NCI-H2029 treated with DMSO at 0.1 percent for 48 hours (cell line): ENCODE measurements around the gene BLOC1S4.
"Not testable (repeated sequence)": the region's sequence is repeated elsewhere in the genome, so short reads cannot be mapped to it uniquely, and the experiment has no call there.

Source experiments
- DNase-seq: peaks from one replicate; lab custom pipeline; 2025; lab: John Stamatoyannopoulos, UW

The BLOC1S4 gene, protein sequence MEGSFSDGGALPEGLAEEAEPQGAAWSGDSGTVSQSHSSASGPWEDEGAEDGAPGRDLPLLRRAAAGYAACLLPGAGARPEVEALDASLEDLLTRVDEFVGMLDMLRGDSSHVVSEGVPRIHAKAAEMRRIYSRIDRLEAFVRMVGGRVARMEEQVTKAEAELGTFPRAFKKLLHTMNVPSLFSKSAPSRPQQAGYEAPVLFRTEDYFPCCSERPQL

DNA sequence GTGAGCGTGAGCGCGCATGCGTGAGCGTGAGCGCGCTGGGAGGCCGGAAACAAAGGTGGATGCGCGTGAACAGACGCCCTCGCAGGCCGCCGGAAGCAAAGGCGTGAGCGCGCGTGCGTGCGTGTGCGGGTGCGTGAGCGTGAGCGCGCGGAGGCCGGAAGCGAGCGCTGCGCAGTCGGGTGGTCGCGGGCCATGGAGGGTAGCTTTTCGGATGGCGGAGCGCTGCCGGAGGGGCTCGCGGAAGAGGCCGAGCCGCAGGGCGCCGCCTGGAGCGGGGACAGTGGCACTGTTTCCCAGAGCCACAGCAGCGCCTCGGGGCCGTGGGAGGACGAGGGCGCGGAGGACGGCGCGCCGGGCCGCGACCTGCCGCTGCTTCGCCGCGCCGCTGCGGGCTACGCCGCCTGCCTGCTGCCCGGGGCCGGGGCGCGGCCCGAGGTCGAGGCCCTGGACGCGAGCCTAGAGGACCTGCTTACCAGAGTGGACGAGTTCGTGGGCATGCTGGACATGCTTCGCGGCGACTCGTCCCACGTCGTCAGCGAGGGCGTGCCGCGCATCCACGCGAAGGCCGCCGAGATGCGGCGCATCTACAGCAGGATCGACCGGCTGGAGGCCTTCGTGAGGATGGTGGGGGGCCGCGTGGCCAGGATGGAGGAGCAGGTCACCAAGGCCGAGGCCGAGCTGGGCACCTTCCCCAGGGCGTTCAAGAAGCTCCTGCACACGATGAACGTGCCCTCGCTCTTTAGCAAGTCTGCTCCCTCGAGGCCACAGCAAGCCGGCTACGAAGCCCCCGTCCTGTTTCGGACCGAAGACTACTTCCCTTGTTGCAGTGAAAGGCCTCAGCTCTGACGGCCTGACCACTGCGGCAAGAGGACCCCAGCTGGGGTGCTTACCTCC lies at the start of gene BLOC1S4:
Gene BLOC1S4, plus strand, starts transcription at position 157 of the 894 bp plus-strand sequence. Its CDS starts 36 bp downstream, at position 193.
- DNase-seq: peak; percentile 59

DNA sequence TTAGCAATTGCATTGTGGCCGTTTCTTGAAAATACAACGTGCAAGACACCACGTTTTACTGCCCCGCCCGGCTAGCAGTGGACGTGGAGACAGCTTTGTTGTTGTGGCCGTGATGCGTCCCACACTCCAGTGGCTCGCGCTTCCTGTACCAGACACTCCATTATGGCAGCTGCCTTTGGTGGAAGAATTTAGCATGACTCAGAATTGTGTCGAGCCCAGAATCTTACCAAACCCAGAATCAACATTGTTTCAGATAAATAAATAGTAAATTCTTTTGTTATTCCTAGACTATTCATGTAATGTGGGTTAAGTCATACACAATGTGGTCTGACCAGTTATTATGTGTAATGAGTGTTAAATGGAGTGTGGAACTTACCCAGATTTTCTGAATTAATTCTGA lies 47.6 kb upstream of the BLOC1S4 start:
- no peak for DNase-seq

DNA sequence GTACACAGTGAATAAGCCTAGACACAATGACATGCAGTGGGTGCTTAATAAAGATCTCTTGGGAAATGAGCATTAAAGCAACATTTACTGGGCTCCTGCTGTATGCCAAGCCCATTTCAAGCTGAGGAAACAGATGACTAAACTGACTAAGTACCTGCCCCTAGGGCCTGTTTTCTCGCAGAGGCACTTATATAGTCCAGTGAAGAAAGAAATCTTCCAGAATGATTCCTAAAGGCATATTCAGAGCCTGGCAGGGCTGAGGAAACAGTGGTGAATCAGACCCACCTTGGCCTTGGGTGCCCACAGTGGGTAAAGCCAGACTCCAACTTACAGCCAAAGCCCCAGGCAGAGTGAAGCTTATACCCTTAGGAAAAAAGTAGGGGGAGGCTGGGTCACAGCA lies 44.3 kb upstream of the BLOC1S4 start:
- no peak for DNase-seq

DNA sequence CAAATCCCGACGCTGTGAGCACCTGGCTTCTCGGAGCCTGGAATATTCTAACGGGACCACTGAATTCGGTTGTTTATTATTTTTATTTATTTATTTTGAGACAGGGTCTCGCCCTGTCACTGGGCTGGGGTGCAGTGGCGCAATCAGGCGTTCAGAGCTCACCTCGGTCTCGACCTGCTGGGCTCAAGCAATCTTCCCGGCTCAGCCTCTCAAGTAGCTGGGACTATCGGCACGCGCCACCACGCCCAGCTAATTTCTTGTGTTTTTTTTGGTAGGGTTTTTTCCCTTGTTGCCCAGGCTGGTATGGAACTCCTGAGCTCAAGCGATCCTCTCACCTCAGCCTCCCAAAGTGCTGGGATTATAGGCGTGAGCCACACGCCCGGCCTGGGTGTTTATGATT lies 43.8 kb upstream of the BLOC1S4 start:
- DNase-seq: no peak

DNA sequence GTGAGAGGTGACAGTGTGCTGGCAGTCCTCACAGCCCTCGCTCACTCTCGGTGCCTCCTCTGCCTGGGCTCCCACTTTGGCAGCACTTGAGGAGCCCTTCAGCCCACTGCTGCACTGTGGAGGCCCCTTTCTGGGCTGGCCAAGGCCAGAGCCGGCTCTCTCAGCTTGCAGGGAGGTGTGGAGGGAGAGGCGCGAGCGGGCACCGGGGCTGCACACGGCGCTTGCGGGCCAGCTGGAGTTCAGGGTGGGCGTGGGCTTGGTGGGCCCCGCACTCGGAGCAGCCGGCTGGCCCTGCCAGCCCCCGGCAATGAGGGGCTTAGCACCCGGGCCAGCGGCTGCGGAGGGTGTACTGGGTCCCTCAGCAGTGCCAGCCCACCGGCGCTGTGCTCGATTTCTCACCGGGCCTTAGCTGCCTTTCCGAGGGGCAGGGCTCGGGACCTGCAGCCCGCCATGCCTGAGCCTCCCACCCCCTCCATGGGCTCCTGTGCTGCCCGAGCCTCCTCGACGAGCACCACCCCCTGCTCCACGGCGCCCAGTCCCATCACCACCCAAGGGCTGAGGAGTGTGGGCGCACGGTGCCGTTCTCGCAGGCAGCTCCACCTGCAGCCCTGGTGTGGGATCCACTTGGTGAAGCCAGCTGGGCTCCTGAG lies 43.3 kb upstream of the BLOC1S4 start:
- not testable (repeated sequence) for DNase-seq

DNA sequence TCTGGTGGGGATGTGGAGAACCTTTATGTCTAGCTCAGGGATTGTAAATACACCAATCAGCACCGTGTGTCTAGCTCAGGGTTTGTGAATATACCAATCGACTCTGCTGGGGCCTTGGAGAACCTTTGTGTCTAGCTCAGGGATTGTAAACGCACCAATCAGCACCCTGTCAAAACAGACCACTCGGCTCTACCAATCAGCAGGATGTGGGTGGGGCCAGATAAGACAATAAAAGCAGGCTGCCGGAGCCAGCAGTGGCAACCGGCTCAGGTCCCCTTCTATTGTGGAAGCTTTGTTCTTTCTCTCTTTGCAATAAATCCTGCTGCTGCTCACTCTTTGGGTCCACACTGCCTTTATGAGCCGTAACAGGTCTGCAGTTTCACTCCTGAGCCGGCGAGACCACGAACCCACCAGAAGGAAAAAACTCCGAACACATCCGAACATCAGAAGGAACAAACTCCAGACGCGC lies 42.7 kb upstream of the BLOC1S4 start:
- not testable (repeated sequence) for DNase-seq

DNA sequence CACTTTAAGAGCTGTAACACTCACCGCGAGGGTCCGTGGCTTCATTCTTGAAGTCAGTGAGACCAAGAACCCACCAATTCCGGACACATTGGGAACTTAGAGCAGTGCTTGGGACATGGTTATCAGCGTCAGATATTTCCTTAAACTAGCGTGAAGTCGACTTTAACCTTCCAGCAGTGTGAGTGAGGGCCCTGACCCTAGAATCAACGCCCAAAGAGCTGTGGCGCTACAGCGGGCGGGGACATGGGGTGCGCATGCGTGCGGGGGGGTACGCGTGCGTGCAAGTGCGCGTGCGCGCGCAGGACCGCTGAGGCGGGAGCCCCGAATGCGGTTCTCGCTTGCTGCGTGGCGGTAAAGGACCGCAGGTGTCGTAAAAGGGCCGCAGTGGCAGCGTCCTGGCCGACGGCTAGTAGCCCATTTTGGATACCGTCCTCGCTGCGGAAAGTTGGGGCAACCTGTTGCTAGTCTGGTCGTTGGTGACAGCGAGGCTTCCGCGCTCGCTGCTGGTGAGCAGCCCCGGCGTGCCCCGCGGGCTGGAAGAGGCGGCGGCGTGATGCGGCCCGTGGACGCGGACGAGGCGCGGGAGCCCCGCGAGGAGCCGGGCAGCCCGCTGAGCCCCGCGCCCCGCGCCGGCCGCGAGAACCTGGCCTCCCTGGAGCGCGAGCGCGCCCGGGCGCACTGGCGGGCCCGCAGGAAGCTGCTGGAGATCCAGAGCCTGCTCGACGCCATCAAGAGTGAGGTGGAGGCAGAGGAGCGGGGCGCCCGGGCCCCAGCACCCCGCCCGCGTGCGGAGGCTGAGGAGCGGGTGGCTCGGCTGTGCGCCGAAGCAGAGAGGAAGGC lies 42.1 kb upstream of the BLOC1S4 start:
- DNase-seq: peak; percentile 62

DNA sequence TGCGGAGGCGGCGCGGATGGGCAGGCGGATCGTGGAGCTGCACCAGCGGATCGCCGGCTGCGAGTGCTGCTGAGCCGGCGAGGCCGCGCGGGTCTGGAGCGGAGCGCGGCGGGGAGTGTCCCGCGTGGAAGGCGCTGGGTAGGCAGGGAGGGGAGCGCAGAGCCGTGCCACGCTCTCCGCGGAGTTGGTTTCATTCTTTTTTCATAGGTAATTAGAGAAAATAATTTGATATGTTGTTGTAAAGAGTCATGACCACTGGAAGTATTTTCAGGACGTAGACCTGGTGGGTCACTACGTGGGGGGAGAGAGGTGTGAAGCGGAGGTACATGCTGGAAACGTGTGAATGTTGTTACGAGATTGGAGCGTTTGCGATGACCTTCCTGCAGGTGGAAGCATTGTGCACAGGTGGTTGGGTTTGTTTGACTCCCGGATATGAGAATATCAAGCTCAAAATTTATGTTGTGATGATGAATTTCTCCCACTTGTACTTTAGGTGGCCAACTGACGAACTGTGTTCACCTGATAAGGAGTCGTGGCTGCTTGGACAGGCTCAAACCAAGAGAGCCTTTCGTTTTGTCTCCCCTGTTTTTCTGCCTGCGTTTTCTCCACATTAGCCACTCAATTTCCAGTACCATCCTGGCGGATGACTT lies 41.3 kb upstream of the BLOC1S4 start:
- no peak for DNase-seq

DNA sequence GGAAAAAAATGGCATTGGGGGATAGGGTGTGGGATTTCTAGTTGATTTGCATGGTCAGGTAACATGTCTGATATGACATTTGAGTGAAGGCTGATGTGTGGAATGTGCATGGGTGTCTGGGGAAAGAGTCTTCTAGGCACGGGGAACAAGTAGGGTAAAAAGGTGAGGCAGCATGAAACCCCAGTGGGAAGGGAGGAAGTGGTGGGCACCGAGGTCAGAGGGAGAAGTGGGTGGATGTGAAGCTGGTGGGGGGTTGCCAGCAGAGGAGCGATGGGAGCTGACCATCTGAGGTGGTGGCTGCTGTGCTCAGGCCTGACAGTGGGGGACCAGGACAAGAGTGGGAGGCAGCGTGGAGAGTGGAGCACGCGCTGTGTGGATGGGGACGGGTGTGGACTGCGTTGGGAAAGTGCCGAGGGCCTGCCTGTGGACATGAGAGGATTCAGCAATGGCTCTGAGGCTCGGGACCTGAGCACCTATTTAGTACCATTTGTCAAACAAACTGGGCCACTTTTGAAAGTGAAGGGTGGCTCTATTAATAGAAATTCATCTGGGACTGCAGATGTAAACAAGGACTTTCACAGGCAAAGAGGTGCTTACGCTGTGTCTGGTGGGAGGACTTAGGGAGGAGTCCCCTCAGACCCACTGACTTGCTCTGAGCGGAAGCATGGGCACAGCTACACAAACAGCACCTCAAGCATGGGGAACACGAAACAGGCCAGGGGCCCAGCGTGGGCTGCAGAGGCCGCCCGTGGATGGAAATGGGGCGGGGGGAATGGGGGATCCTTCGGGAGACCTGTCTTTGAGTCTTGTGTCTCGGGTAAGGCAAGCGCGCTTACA lies 39.0 kb upstream of the BLOC1S4 start:
- DNase-seq: no peak

DNA sequence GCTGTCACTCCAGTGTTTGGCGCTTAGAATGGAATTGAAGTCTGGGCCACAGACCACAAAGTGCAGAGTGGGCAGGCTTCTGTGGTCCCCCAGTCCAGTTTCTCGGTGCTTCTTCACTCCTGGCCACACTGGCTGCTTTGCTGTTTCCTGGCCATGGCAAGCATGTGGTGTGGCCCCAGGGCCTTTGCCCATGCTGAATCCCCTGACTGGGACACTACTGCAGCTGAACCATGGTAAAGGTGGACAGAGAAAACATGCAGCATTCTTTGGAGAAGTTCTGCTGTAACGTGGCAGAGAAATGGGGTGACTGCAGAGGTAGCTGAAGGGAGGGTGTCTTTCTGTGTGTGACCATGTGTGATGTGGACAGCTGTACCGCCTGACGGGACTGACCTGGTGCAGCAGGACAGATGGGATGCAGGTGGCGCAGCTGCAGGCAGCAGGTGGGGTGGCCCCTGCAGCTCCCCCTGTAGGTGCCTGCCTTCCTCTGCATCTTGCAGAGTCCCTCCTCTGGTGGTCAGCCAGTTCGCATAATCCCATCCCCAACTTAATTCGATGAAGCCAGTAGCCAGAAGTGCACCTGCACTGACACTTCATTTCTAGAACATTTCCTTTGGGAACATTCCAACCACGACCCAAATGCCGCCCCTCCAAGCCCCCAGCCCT lies 35.5 kb upstream of the BLOC1S4 start:
- no peak for DNase-seq

DNA sequence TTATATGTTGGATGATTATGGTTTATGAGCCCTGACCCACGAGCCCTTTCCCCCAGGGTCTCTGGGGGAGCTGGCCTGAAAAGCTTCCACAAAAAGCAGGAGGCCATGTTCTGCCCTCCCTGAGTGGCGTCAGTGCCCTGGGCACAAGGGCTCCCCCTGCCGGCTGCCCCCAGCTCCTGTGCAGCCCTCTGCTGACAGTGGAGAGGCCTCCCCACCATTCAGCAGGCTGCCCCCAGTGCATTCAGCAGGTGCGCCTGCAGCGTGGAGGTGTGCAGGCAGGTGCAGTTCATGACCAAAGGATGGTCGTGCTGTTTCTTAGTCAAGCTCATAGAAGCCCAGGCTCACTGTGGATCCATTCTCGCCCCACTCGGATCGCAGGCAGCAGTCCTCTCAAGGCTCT lies 34.8 kb upstream of the BLOC1S4 start:
- DNase-seq: no peak

DNA sequence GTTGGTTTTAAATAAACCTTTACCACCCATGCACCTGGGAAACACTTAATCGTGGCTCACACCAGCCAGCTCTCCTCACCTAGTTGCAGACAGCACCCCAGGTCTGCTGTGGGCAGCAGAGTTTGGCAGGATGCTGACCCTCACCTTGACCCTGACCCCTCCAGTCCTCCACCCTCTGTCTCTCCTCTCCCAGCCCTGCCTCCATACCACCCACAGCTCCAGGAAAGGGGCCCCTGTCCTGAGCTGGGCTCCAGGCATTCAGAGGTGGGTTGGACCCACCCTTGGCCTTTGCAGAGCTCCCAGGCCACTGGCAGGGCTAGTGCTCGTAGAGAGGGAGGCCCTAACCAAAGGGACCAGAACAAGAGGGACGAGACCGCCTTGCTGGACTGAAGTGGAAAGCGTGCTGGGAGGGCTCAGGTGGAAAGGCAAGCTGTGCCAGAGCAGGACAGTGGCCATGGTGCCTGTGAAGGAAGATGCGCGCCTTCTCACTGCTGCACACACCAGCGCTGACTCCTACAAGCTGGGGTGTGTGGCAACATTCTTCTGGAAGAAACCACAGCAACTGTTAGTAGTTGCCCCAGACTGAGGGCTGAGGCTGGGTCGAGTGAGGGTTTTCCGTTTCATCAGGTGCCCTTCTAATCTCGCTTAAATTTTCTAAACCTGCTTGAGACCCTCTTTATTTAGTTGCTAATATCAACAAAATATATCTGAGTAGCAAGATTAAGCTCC lies 32.9 kb upstream of the BLOC1S4 start:
- no peak for DNase-seq

DNA sequence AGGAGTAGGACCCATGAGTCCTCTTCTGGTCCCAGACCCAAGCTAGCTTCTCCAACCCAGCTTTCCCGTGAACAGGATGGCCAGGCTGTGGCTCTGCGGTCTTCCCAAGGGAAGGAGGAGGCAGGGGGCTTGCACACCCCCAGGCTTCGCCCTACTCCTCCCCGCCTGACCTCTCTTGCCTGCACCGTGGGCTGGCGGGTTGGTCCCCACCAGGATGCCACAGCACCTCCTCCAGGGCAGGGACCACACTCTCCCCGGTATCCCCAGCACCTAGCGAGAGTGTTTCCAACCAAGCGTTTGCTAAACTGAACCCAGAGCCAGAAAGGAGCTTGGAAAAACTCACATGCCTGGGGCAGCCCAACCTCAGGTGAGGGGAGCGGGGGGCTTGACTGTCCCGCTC lies 31.3 kb upstream of the BLOC1S4 start:
- DNase-seq: no peak

DNA sequence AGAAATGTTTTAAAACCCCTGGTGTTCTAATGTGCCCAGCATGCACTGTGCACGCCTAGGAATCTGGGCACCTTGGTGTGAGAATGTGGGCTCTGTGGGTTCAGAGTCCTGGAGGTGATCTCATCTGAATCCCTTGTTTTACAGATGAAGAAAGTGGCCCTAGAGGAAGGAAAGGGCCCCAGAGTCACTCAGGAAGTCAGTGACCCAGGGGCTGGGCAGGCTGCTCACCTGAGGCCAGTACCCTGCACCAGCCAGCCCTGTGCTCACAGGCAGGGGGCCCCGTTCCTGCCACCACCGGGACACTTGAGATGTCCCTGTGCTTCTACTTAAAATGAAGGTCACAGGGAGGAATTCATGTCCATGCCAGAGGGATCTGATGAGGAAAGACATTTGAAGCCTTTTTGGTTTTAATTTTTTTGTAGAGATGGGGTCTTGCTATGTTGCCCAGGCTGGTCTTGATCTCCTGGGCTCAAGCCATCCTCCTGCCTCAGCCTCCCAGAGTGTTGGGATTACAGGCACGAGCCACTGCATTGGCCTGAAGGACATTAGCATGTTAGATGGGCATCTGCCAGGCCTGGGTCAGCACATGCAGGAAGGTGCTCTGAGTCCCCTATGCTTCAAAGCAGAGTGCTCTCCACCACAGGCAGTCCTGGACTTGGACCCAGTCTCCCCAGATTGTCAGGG lies 29.7 kb upstream of the BLOC1S4 start:
- no peak for DNase-seq

DNA sequence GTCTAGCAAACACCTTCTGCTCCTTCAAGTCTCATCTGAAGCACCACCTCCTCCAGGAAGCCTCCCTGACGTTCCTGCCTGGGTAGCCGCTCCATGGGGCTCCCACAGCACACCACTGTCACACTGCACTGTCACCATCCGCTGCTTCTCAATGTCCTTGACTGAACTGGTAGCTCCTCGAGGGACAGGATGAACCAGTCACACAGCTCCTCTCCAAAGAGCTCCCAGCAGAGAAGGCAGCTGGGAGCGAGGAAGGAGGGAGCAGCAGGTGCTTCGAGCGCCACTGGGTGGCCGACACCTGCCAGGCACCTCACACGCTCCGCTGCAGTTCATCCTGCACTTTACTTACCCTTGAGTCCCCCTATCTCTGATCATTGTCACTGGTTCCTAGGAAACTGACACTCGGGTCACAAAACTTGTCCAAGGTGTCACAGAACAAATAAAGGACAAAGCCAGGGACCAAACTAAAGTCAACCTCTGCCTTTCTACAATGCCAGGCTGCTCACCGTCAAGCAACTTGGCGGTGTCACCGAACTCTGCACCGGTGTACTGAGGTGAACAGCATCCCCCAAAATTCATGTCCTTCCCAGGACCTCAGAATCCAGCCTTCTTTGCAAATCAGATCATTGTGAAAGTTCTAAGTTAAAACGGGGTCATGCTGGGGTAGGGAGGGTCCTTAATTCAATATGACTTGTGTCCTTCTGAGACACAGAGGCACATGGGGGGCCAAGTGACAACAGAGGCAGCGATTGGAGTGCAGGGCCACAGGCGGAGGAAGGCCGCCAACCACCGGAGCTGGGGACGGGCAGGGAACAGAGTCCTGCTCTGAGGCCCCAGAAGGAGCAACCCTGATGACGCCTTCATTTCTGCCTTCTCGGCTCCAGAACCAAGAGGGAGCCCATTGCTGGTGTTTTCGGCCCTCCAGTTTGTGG lies 27.8 kb upstream of the BLOC1S4 start:
- no peak for DNase-seq

DNA sequence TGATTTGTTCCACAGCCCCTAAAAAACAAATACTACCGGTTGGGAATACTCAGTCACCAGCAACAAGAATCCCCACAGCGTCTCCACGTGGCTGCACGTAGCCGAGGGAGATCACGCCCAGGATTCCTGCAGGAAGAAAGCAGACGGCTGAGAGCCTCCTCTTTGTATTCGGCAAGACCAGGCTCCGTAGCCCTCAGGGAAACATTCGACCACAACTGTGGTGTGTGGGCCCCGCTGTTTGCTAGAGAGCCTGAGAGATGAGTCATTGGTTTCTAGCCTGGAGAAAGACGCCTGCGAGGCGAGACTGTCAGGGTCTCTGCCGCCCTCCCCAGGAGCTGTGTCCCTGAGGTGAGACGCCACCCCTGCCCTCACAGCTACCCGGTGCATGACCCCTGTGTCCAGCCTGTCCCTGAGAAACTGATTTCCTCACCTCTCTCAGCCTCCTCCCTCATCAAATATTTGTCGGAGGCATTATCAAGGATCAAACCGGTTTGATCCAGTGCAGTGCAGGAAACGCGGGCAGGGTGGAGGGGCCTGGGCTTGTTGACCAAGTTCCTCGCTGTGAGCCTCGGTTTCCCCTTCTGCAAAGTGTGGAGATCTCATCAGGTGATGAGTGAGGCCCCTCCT lies 27.0 kb upstream of the BLOC1S4 start:
- no peak for DNase-seq

DNA sequence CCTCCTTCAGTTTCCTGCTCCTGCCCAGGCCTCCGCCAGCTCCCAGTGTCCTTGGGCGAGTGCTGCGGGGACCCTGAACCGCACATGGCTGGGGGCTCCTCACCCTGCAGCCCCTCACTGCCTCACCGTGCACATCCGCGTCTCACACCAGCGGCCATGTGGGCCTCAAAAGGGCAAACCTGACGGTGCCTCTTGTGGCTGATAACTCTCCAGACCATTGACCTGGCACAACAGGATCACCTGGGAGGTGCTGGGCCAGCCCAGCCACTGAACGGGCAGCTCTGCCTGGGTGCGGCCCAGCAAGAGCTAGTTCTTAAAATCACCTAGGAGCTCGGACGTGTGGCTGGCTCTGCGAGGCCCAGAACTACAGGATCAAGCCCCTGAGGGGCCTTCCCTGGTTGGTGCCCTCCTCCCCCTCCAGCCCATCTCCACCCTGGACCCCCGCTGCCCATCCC lies 26.4 kb upstream of the BLOC1S4 start:
- no peak for DNase-seq
